Testis (tissue), 2 donors: ENCODE results near the gene DCHS2.

ENCODE experiments used
- POLR2A ChIP-seq: fragments of 450-650 bp; IDR thresholded peaks from one replicate; pipeline ENCODE4 v1.6.1; 2017; ENCODE audit warnings: antibody characterized with exemption, mild to moderate bottlenecking, moderate library complexity
- TF ChIP-seq, protein P1 (sequence below), 3 experiments: fragments of 450-650 bp in 2 of 3; fragments of 200-600 bp in 1 of 3; sonication (generic) in 1 of 3; IDR thresholded peaks; one replicate each; pipeline ENCODE4 v1.5.1; 2016 to 2019; ENCODE audit warnings: antibody characterized with exemption in 3 of 3, mild to moderate bottlenecking in 2 of 3, moderate library complexity in 1 of 3

DNA sequence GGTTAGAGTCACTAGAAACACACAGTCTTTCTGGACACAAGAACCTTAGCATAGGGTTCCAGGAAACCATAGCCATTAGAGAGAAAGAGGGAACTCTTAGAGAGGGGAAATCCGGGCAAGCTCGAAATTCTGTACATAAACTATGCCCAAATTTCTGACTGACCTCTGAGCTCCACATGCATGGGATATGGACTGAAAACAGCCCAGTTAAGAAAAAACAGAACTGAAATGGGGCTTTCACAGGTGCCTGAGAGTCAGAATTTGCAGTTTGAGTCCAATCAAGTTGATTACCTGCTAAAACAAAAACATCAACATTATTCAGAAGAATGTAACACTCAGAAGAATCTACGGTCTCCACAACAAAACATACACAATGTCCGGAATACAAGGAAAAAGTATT, 13.1 kb downstream of the DCHS2 start:
- TF ChIP-seq, protein P1, sequence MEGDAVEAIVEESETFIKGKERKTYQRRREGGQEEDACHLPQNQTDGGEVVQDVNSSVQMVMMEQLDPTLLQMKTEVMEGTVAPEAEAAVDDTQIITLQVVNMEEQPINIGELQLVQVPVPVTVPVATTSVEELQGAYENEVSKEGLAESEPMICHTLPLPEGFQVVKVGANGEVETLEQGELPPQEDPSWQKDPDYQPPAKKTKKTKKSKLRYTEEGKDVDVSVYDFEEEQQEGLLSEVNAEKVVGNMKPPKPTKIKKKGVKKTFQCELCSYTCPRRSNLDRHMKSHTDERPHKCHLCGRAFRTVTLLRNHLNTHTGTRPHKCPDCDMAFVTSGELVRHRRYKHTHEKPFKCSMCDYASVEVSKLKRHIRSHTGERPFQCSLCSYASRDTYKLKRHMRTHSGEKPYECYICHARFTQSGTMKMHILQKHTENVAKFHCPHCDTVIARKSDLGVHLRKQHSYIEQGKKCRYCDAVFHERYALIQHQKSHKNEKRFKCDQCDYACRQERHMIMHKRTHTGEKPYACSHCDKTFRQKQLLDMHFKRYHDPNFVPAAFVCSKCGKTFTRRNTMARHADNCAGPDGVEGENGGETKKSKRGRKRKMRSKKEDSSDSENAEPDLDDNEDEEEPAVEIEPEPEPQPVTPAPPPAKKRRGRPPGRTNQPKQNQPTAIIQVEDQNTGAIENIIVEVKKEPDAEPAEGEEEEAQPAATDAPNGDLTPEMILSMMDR (IDR thresholded peaks at IDR 0.05): no peak
- TF ChIP-seq POLR2A: no peak
